Measurements from ENCODE around the gene XKR3. TPM values are rescaled to one million over a fixed set of nuclear protein-coding genes. Genes with fewer than 3 reads are reported as not detected.
"Not testable (repeated sequence)": the region's sequence is repeated elsewhere in the genome, so short reads cannot be mapped to it uniquely, and the experiment has no call there.

The XKR3 gene
- total RNA-seq, 2 donors from 2014 or later, result not detected

DNA sequence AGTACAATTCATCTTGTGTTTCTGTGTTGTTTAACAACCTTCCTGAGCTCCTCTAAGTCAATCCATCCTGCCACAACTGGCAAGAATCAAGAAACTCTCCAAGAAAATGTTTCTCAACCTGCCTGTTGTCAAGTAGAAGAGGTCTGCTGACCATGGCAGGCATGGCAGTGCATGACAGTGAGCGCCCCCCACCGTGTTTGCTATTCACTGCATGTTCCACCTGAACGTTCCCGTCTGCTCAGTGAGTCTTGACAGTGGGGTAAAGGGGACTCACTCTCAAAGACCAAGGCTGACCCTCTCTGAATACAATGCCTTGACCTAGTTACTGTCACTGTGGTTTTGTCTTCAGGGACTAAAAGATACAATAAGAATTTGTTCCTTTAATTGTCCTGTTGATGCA, 75.9 kb downstream of the XKR3 start:
- H3K27ac Mint-ChIP-seq; H3K9me3 Mint-ChIP-seq; H3K36me3 Mint-ChIP-seq; DNase-seq (ENCODE audit: low spot score); H3K4me1 Mint-ChIP-seq (ENCODE audit: low read depth in 2 of 2); H3K4me3 Mint-ChIP-seq; H3K27me3 Mint-ChIP-seq; ATAC-seq: not testable (repeated sequence)

DNA sequence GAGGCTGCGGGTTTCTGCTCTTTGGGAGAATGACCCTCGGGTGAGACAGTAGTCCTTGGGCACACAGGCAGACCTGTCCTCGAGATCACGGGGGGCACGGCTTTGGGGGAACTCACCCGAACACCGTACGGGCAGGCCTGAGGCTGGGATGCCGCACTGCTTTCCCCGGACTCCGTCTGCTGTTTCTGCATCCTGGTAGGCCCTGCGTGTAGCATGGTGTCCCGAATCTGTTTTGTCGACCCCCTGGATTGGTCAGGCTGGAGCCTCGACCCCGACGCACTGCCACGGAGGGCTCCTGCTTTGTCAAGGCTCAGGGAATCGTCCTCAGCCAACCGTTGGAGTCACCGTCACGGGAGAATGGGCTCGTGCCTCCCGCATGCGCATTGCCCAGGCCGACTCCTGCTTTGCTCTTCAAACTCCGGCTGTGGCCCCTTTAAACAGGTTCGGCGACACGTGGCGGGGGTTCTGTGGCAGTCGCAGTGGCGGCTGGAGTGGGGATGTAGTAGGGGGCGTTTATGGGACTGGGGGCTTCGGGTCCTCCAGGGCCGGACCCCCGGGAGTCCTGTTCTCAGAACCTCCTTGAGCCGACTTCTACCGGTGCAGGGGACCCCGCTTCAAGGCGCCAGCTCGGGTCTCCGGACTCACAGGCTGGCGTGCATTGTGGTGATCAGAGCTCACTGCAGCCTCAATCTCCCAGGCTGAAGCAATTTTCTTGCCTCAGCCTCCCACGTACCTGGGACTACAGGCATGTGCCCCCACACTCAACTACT, 76.9 kb downstream of the XKR3 start:
- H3K36me3 Mint-ChIP-seq; H3K27me3 Mint-ChIP-seq; H3K27ac Mint-ChIP-seq; H3K4me3 Mint-ChIP-seq; DNase-seq (ENCODE audit: low spot score); H3K9me3 Mint-ChIP-seq; H3K4me1 Mint-ChIP-seq (ENCODE audit: low read depth in 2 of 2): not testable (repeated sequence)
- peak in 1 of 2 donors; percentile 6 for ATAC-seq

DNA sequence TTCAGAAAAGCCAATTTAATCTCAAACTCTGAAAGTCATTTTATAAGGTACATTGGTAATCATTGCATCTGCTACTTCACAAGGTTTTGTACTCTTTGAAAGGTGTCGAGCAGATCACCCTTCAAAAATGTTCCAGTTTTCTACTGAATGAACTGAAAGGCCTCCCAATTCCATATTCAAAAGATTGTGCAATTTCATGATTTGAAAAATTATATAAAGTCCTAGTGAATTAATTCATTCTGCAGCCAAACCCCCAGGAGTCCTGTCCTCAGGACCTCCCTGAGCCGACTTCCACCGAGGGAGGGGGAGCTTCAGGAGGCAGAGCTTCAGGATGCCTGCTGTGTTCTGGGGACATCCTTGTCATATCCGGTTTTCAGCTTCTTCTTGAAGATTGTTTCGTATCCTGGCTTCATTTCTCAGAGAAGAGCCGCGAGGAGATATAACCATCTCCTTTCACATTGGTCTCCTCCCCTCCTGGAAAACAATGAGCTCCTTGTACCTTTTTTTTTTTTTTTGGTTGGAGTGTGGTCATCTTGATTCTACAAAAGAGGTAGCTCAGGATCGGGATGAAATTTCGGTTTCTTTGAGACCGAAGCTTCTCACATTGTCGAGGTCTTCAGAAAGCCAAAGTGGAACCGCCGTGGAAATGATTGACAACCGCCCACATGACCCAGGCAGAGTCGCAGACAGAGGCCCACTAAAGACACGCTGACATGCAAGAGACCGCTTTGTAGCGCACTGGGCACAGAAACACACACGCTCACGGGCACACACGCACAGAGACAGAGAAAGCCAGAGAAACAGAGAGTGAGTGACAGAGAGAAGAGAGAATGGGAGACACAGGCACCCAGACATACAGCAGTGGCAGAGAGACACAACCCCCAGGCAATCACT, 77.7 kb downstream of the XKR3 start:
- H3K4me1 Mint-ChIP-seq (ENCODE audit: low read depth in 2 of 2); H3K9me3 Mint-ChIP-seq; H3K36me3 Mint-ChIP-seq; DNase-seq (ENCODE audit: low spot score); H3K27ac Mint-ChIP-seq; H3K27me3 Mint-ChIP-seq; H3K4me3 Mint-ChIP-seq; ATAC-seq: not testable (repeated sequence)

DNA sequence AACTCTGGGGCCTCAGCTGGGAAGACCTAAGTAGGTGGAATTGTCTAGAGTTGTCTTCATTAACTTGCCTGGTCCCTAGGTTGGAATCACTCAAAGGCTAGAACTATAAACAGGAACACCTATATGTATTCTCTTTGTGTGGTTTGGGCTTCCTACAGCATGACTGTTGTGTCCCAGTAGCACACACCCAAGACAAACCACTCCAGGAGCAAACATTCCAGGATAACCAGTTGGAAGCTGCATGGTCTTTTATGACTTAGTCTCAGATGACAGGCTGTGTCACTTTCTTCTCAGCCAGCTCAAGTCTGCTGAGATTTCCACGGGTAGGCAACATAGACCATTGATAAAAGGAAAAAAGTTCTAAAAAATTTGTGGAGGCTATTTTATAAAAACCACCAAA, 90.9 kb downstream of the XKR3 start:
- H3K4me3 Mint-ChIP-seq; H3K27me3 Mint-ChIP-seq; ATAC-seq; DNase-seq (ENCODE audit: low spot score); H3K9me3 Mint-ChIP-seq; H3K4me1 Mint-ChIP-seq (ENCODE audit: low read depth in 2 of 2); H3K27ac Mint-ChIP-seq; H3K36me3 Mint-ChIP-seq: not testable (repeated sequence)

Other genes with a start within 250 kb of the XKR3 start
- gene CCT8L2, start 232.6 kb downstream of the XKR3 start, total RNA-seq, result not detected
- not detected for gene GAB4, start 182.8 kb upstream of the XKR3 start, total RNA-seq